AG04449 (cell line): ENCODE results near the gene ADRB1.

Experiments
- CTCF ChIA-PET: fragments of 350-600 bp; formaldehyde crosslinking; extraction: SDS; loops from one replicate; lab custom pipeline; 2021; ENCODE audit warnings: antibody characterized with exemption; lab: Yijun Ruan, JAX
- POLR2A ChIA-PET: fragments of 400-600, 350-600 bp; formaldehyde crosslinking; extraction: SDS; loops from one replicate; lab custom pipeline; 2020; ENCODE audit warnings: antibody characterized with exemption, inconsistent platforms; lab: Yijun Ruan, JAX
- DNase-seq: peaks from one replicate; pipeline ENCODE4 v3.0.0-alpha.2; 2010; ENCODE audit warnings: low read depth, low spot score
- H3K4me3 ChIP-seq: 2 replicates; pipeline ENCODE4 v1.5.1; 2011; ENCODE audit warnings: low read depth, mild to moderate bottlenecking, control low read depth, low read length
- CTCF ChIP-seq: IDR thresholded peaks from one replicate; pipeline ENCODE4 v1.5.1; 2011; ENCODE audit warnings: mild to moderate bottlenecking, moderate library complexity, low read length, control low read depth, inconsistent platforms; ENCODE audit not compliant: insufficient read depth; ENCODE audit errors: missing control alignments

ADRB1 gene

GRCh38 chr10:114043532-114044246 lies at the start of gene ADRB1:
ADRB1 (plus strand) TSS chr10:114043866; CDS start chr10:114044133, 267 bp downstream.
- TF ChIP-seq CTCF, result no peak
- ChIA-PET CTCF (no interaction called here), POLR2A (no interaction called here)
- DNase-seq, result no peak
- peak within 1 kb of the TSS; percentile 49 for H3K4me3 ChIP-seq

GRCh38 chr10:113995201-113995600 lies 48.5 kb upstream of the ADRB1 start:
- no peak for TF ChIP-seq CTCF
- DNase-seq, result no peak
- no peak overlapping the region for H3K4me3 ChIP-seq
- ChIA-PET POLR2A (no interaction called here), CTCF (no interaction called here)

- ChIA-PET POLR2A (no interaction called here), CTCF (no interaction called here)
- no peak for DNase-seq
- H3K4me3 ChIP-seq, result no peak overlapping the region
- no peak for TF ChIP-seq CTCF
Measured at GRCh38 chr10:113997428-113997827, 46.2 kb upstream of the ADRB1 start.

- DNase-seq, result no peak
- no peak for TF ChIP-seq CTCF
- ChIA-PET CTCF (no interaction called here), POLR2A (no interaction called here)
- no peak overlapping the region for H3K4me3 ChIP-seq
Measured at GRCh38 chr10:113999531-113999930, 44.1 kb upstream of the ADRB1 start.

GRCh38 chr10:114000457-114001010 lies 43.1 kb upstream of the ADRB1 start:
- no peak for DNase-seq

More at GRCh38 chr10:114000457-114001010, 43.1 kb upstream of the ADRB1 start:
- H3K4me3 ChIP-seq, result no peak overlapping the region
- CTCF ChIA-PET, result no interaction called here
- no peak for TF ChIP-seq CTCF
- POLR2A ChIA-PET, result no interaction called here
